LHCN-M2 (cell line): ENCODE results near the gene UNC93A. TPM values are rescaled to one million over a fixed set of nuclear protein-coding genes. Genes with fewer than 3 reads are reported as not detected.
"Not testable (repeated sequence)": the region's sequence is repeated elsewhere in the genome, so short reads cannot be mapped to it uniquely, and the experiment has no call there.

Experiments
- DNase-seq: peaks from one replicate; pipeline ENCODE4 v3.0.0-alpha.2; 2012; ENCODE audit warnings: low read depth
- total RNA-seq: library from RNA; depleted of rRNA; stranded (reverse); fragments of >200 nt; gene quantifications from 2 replicates; pipeline ENCODE4 v1.2.3, GENCODE V29; 2014

Gene UNC93A
- total RNA-seq, 1 experiment from 2014 or later, result not detected

- DNase-seq, result no peak
Measured at GRCh38 chr6:167270499-167271311, 20.4 kb upstream of the UNC93A start.

GRCh38 chr6:167272151-167272550, 19.0 kb upstream of the UNC93A start:
- no peak for DNase-seq

- no peak for DNase-seq
Measured at GRCh38 chr6:167272696-167273379, 18.3 kb upstream of the UNC93A start.

GRCh38 chr6:167274270-167274669, 16.8 kb upstream of the UNC93A start:
- no peak for DNase-seq

- DNase-seq, result no peak
Measured at GRCh38 chr6:167275001-167275400, 16.1 kb upstream of the UNC93A start.

- no peak for DNase-seq
Measured at GRCh38 chr6:167275436-167275835, 15.7 kb upstream of the UNC93A start.

- DNase-seq, result no peak
Measured at GRCh38 chr6:167276772-167277533, 14.2 kb upstream of the UNC93A start.

- not testable (repeated sequence) for DNase-seq
Measured at GRCh38 chr6:167278173-167278940, 12.8 kb upstream of the UNC93A start.

- no peak for DNase-seq
Measured at GRCh38 chr6:167279766-167280446, 11.2 kb upstream of the UNC93A start.

- DNase-seq, result not testable (repeated sequence)
Measured at GRCh38 chr6:167280466-167280865, 10.6 kb upstream of the UNC93A start.

- DNase-seq, result no peak
Measured at GRCh38 chr6:167282165-167282564, 8.9 kb upstream of the UNC93A start.

- DNase-seq, result not testable (repeated sequence)
Measured at GRCh38 chr6:167284565-167284964, 6.5 kb upstream of the UNC93A start.

- no peak for DNase-seq
Measured at GRCh38 chr6:167285077-167285770, 5.9 kb upstream of the UNC93A start.

- DNase-seq, result no peak
Measured at GRCh38 chr6:167287513-167288048, 3.5 kb upstream of the UNC93A start.

GRCh38 chr6:167288591-167289225, 2.4 kb upstream of the UNC93A start:
- peak; percentile 3 for DNase-seq

- not testable (repeated sequence) for DNase-seq
Measured at GRCh38 chr6:167289291-167289690, 1.8 kb upstream of the UNC93A start.

GRCh38 chr6:167291623-167292300, 647 bp downstream of the UNC93A start:
- no peak for DNase-seq

- DNase-seq, result no peak
Measured at GRCh38 chr6:167292301-167293087, 1.4 kb downstream of the UNC93A start.
